Body of pancreas (tissue), 4 donors: ENCODE data around the gene SLC6A11. TPM values are rescaled to one million over a fixed set of nuclear protein-coding genes. Genes with fewer than 3 reads are reported as not detected.

Source experiments
- ATAC-seq: fragments of 150-250 bp; one replicate; pipeline ENCODE4 v1.9.1; 2016
- DNase-seq, 4 donors: peaks; one replicate each; pipeline ENCODE4 v3.0.0-alpha.2; 2019
- H3K27ac ChIP-seq, 4 donors: fragments of 200-600 bp; sonication (generic); 1 replicate in 3 of 4; 2 replicates in 1 of 4; pipeline versions ENCODE4 v1.5.1 to v1.6.1; 2016 to 2019; ENCODE audit warnings: mild to moderate bottlenecking in 1 of 4, mixed read lengths in 1 of 4, moderate library complexity in 1 of 4
- H3K27me3 ChIP-seq, 2 donors: fragments of 200-600 bp; sonication (generic); one replicate each; pipeline ENCODE4 v1.6.0; 2016; ENCODE audit warnings: mild to moderate bottlenecking in 1 of 2
- H3K36me3 ChIP-seq, 2 donors: fragments of 200-600 bp; sonication (generic); replicated peaks in 1 of 2; 2 replicates each; pipeline ENCODE4 v1.5.1; 2016; ENCODE audit warnings: low read depth in 2 of 2; ENCODE audit not compliant: insufficient read depth in 1 of 2
- H3K4me1 ChIP-seq: fragments of 200-600 bp; sonication (generic); one replicate; pipeline ENCODE4 v1.6.0; 2016
- H3K4me3 ChIP-seq, 2 donors: fragments of 200-600 bp; sonication (generic); 1 replicate in 1 of 2; 2 replicates in 1 of 2; pipeline ENCODE4 v1.5.1; 2016 to 2019
- H3K9me3 ChIP-seq, 3 donors: fragments of 200-600 bp; sonication (generic); 1 replicate in 2 of 3; 2 replicates in 1 of 3; pipeline ENCODE4 v1.5.1; 2016
- POLR2A ChIP-seq, 3 donors: fragments of 450-650 bp; IDR thresholded peaks; one replicate each; pipeline ENCODE4 v1.6.1; 2016; ENCODE audit warnings: antibody characterized with exemption in 3 of 3, mild to moderate bottlenecking in 2 of 3
- WGBS, 2 donors: methylation state at CpG; one replicate each; pipeline ENCODE4 v1.1.5; 2017; 5-methylcytosine and 5-hydroxymethylcytosine counted together
- intact Hi-C: fragments of 100-400 bp; cut with DNase I; formaldehyde crosslinking; loops from one replicate; pipeline ENCODE4 v1.15.1; 2023
- total RNA-seq, 2 donors: library from RNA; depleted of rRNA; stranded (reverse); fragments of >200 nt; gene quantifications; one replicate each; pipeline ENCODE4 v1.1.0, GENCODE V29; 2016
- TF ChIP-seq, protein P1 (sequence below), 7 experiments: fragments of 450-650 bp in 4 of 7; fragments of 200-600 bp in 3 of 7; sonication (generic) in 3 of 7; IDR thresholded peaks; one replicate each; pipeline ENCODE4 v1.5.1; 2016 to 2019; ENCODE audit warnings: antibody characterized with exemption in 7 of 7

The SLC6A11 gene
- total RNA-seq, 2 donors from 2014 or later, result 0.52 TPM; not detected in 1

DNA sequence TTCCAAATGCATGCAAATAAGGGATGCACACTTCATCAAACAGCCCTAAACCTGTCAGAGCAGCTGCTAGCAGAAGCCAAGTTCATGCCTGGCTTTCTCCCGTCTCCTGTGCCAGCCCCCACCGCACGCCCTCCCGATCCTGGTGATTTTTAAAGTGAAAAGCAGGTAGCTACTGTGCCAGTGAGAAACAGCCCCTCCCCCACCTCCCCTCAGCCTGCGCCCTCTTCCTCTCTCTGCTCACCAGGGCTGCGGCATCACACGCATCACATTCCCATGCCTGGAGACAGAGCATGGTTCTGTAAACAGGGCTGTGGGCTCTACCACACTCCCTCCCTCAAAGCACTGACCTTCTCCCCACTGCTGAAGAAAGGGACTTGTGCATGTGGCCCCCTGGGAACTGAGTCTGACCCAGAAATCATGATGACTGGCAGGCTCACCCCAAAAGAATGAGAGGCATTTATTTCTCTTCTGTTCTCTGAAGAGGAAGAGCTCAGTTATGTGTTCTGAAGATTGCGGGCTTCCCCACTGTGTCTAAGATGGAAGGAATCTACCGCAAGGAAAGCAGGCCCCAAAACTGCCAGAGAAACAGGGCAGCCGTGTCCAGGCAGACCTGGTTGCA, 162.0 kb downstream of the SLC6A11 start:
- intact Hi-C loops, result no loop called here
- WGBS, 2 donors, result 34 to 51% methylated on average over 10 of the region's 10 CpGs
- ATAC-seq (no peak), DNase-seq (no peak)
- no peak overlapping the region for H3K4me3 ChIP-seq
- no peaks in the 10 kb centered on the region for H3K4me1 ChIP-seq
- H3K9me3 ChIP-seq, result no peaks in the 10 kb centered on the region
- H3K27me3 ChIP-seq, result no peaks in the 10 kb centered on the region
- H3K36me3 ChIP-seq, result no peaks in the 10 kb centered on the region
- TF ChIP-seq, protein P1, sequence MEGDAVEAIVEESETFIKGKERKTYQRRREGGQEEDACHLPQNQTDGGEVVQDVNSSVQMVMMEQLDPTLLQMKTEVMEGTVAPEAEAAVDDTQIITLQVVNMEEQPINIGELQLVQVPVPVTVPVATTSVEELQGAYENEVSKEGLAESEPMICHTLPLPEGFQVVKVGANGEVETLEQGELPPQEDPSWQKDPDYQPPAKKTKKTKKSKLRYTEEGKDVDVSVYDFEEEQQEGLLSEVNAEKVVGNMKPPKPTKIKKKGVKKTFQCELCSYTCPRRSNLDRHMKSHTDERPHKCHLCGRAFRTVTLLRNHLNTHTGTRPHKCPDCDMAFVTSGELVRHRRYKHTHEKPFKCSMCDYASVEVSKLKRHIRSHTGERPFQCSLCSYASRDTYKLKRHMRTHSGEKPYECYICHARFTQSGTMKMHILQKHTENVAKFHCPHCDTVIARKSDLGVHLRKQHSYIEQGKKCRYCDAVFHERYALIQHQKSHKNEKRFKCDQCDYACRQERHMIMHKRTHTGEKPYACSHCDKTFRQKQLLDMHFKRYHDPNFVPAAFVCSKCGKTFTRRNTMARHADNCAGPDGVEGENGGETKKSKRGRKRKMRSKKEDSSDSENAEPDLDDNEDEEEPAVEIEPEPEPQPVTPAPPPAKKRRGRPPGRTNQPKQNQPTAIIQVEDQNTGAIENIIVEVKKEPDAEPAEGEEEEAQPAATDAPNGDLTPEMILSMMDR (IDR thresholded peaks at IDR 0.05), result no peak
- TF ChIP-seq POLR2A (IDR thresholded peaks at IDR 0.05), result no peak
- H3K27ac ChIP-seq, result no peak overlapping the region

DNA sequence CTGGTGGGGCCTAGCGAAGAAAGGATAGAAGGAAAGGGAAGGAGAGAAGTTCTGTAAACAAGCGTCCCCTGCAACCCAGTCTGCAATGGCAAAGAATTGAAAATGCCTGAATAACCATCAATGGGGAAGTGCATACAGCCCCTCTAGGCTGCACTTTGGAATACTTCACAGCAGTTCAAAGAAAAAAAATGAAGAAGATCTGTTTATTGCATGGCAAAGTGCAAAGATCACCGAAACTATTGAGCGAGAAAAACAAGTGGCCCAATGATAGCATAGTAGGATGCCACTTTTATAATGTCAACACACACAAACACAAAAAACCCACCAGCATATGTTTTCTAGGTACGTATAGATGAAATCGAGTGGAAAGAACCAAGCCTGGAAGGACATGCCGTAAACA, 162.9 kb downstream of the SLC6A11 start:
- Histone ChIP-seq H3K27ac (no peak overlapping the region), H3K36me3 (no peaks in the 10 kb centered on the region), H3K9me3 (no peaks in the 10 kb centered on the region), H3K4me1 (peaks cover 7% of the 10 kb centered on the region), H3K27me3 (no peaks in the 10 kb centered on the region), H3K4me3 (no peak overlapping the region)
- ATAC-seq (no peak), DNase-seq (no peak)
- intact Hi-C loops, result no loop called here
- no peak for TF ChIP-seq POLR2A (IDR thresholded peaks at IDR 0.05)
- TF ChIP-seq, protein P1 (IDR thresholded peaks at IDR 0.05), result no peak
- WGBS, 2 donors, result 90 to 93% methylated on average over 7 of the region's 7 CpGs

DNA sequence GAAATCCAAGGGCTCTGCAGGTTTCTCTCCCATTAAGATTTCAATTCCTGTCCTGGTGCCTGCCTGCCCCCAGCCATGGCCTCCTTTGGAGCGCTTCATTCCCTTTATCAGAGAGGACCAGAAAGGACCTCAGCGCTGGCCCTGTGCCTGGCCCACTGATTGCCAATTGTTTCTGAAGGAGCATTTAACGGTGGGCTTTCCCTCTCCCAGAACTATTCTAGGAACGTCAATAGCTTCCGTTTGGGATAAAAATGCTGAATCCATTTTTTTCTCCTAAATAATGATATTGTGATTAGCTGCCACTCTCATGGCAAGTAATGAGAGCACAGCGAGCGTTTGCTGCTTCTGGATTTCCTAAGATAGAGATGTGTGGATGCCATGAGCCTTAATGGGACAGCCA, 164.3 kb downstream of the SLC6A11 start:
- no peak for DNase-seq

DNA sequence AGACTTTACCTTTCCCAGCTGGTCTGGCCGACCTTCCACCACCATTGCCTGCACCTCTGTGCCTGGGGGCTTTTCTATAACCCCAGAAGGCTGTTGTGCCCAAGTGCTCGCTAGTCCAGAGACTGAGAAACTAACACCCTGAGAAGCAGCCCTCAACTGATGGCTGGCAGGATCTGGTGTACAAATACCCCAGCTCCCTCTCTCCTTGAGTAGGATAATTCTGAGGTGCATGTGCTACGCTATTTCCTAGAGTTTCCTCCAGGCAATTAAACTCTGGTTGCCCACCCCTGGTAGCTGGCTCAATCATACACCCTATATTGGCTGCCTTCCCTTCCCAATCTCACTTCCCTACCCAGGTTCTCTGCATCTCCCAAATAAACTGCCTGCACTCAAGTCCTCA, 165.0 kb downstream of the SLC6A11 start:
- Histone ChIP-seq H3K27ac (no peak overlapping the region), H3K36me3 (no peaks in the 10 kb centered on the region), H3K9me3 (no peaks in the 10 kb centered on the region), H3K4me3 (no peak overlapping the region), H3K27me3 (no peaks in the 10 kb centered on the region), H3K4me1 (peaks cover 7% of the 10 kb centered on the region)
- 53 to 55% methylated on average over 3 of the region's 3 CpGs for WGBS, 2 donors
- no peak for DNase-seq
- TF ChIP-seq, protein P1 (IDR thresholded peaks at IDR 0.05), result no peak
- no peak for TF ChIP-seq POLR2A (IDR thresholded peaks at IDR 0.05)
- intact Hi-C loops, result no loop called here
- no peak for ATAC-seq

More for the DNA sequence above, 164.3 kb downstream of the SLC6A11 start:
- 62 to 78% methylated on average over 7 of the region's 7 CpGs for WGBS, 2 donors
- TF ChIP-seq, protein P1 (IDR thresholded peaks at IDR 0.05), result no peak
- Histone ChIP-seq H3K36me3 (no peaks in the 10 kb centered on the region), H3K9me3 (no peaks in the 10 kb centered on the region), H3K4me1 (peaks cover 7% of the 10 kb centered on the region), H3K27me3 (no peaks in the 10 kb centered on the region), H3K4me3 (no peak overlapping the region), H3K27ac (no peak overlapping the region)
- ATAC-seq, result no peak
- intact Hi-C loops, result no loop called here

DNA sequence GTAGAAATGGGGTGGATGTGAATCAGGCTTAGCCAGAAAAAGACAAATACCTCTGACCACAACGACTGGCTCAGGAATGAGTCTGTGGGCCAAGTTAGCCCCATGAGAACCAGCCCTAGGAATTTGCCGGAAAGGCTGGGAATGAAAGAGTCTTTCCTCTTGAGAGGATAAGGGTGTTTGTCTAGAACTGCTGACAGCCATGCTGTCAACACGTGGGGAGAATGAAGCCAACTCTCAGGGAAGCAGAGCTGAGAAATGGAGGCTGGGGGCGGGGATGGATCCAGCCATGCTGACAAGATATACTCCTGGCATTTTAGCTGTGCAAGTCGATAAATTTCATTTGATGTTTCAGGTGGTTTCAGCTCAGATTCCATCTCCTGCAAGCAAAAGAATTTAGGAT, 165.9 kb downstream of the SLC6A11 start:
- Histone ChIP-seq H3K27ac (no peak overlapping the region), H3K27me3 (no peaks in the 10 kb centered on the region), H3K4me1 (peaks cover 7% of the 10 kb centered on the region), H3K36me3 (no peaks in the 10 kb centered on the region), H3K9me3 (no peaks in the 10 kb centered on the region), H3K4me3 (no peak overlapping the region)
- 44 to 55% methylated on average over 5 of the region's 5 CpGs for WGBS, 2 donors
- DNase-seq (no peak), ATAC-seq (no peak)
- TF ChIP-seq POLR2A (IDR thresholded peaks at IDR 0.05), result no peak
- TF ChIP-seq, protein P1 (IDR thresholded peaks at IDR 0.05), result no peak
- intact Hi-C loops, result no loop called here
